CD14-positive monocyte (primary cell): ENCODE data around the gene AMY2B. TPM values are rescaled to one million over a fixed set of nuclear protein-coding genes. Genes with fewer than 3 reads are reported as not detected.

Experiments used
- polyA plus RNA-seq, 3 donors: library from polyadenylated mRNA; depleted of rRNA in 1 of 3; unstranded in 2 of 3; stranded (reverse) in 1 of 3; fragments of 300-500 nt in 2 of 3; fragments of >200 nt in 1 of 3; fragmentation: Illumina TruSeq in 2 of 3; gene quantifications; 1 replicate in 2 of 3; 2 replicates in 1 of 3; pipeline ENCODE4 v1.2.3, GENCODE V29; 2012 to 2021

The AMY2B gene
- polyA plus RNA-seq, 3 donors, result 1.9 to 31.1 (median 2.0) TPM

Other genes starting within 250 kb of the AMY2B start
- 10 to 100 TPM in 1 of 3 donors, 1 to 10 TPM in 2; 8.0 to 29.6 (median 9.1) TPM for gene RNPC3, start 45.9 kb upstream of the AMY2B start, polyA plus RNA-seq
- gene AMY2A, start 45.8 kb downstream of the AMY2B start, polyA plus RNA-seq, result not detected
- not detected for gene AMY1A, start 84.2 kb downstream of the AMY2B start, polyA plus RNA-seq
- gene AMY1B, start 124.6 kb downstream of the AMY2B start, polyA plus RNA-seq, result not detected
- gene AMY1C, start 178.3 kb downstream of the AMY2B start, polyA plus RNA-seq, result not detected